SW 1271 (cell line): ENCODE data around the gene RCCD1.
"Not testable (repeated sequence)": the region's sequence is repeated elsewhere in the genome, so short reads cannot be mapped to it uniquely, and the experiment has no call there.

Experiments
- DNase-seq, 2 experiments: peaks; one replicate each; lab custom pipeline; 2025; lab: John Stamatoyannopoulos, UW

Gene RCCD1

GRCh38 chr15:90918034-90918788 is 36.5 kb upstream of the RCCD1 start:
- DNase-seq, result no peak

- no peak for DNase-seq
Observed at GRCh38 chr15:90918835-90919234, 35.8 kb upstream of the RCCD1 start.

- DNase-seq, result no peak
Observed at GRCh38 chr15:90921887-90922286, 32.8 kb upstream of the RCCD1 start.

GRCh38 chr15:90922712-90923322 is 31.9 kb upstream of the RCCD1 start:
- DNase-seq, result not testable (repeated sequence)

GRCh38 chr15:90924375-90924774 is 30.3 kb upstream of the RCCD1 start:
- DNase-seq, result no peak

- DNase-seq, result not testable (repeated sequence)
Observed at GRCh38 chr15:90926766-90927165, 27.9 kb upstream of the RCCD1 start.

- not testable (repeated sequence) for DNase-seq
Observed at GRCh38 chr15:90928106-90928505, 26.6 kb upstream of the RCCD1 start.

GRCh38 chr15:90929246-90930019 is 25.3 kb upstream of the RCCD1 start:
- DNase-seq, result no peak

GRCh38 chr15:90930861-90931574 is 23.7 kb upstream of the RCCD1 start:
- DNase-seq, result no peak

- DNase-seq, result no peak
Observed at GRCh38 chr15:90931575-90931827, 23.2 kb upstream of the RCCD1 start.

GRCh38 chr15:90931828-90932659 is 22.6 kb upstream of the RCCD1 start, which contains the start of gene HDDC3:
Gene HDDC3, minus strand, starts transcription at chr15:90932549. Its CDS starts 9 bp downstream, at chr15:90932540.
- peak; percentile 85 to 92 for DNase-seq

GRCh38 chr15:90932660-90932991 is 22.1 kb upstream of the RCCD1 start:
- no peak for DNase-seq

GRCh38 chr15:90933301-90933700 is 21.4 kb upstream of the RCCD1 start:
- no peak for DNase-seq

GRCh38 chr15:90934256-90934948 is 20.3 kb upstream of the RCCD1 start:
- peak; percentile 69 to 84 for DNase-seq

GRCh38 chr15:90934949-90935751 is 19.5 kb upstream of the RCCD1 start, which contains the start of gene UNC45A:
Gene UNC45A, plus strand, starts transcription at chr15:90935285. Its CDS starts 40 bp downstream, at chr15:90935325.
- peak; percentile 55 to 84 for DNase-seq

GRCh38 chr15:90936823-90937222 is 17.9 kb upstream of the RCCD1 start:
- no peak for DNase-seq

GRCh38 chr15:90938261-90938660 is 16.4 kb upstream of the RCCD1 start:
- DNase-seq, result no peak

GRCh38 chr15:90939756-90940155 is 14.9 kb upstream of the RCCD1 start:
- no peak for DNase-seq

GRCh38 chr15:90941038-90941437 is 13.6 kb upstream of the RCCD1 start:
- no peak for DNase-seq
